PC-9 (cell line): ENCODE measurements around the gene RAMP1. TPM values are rescaled to one million over a fixed set of nuclear protein-coding genes. Genes with fewer than 3 reads are reported as not detected.

ENCODE experiments used
- BruUV-seq: library from RNA; stranded (reverse); fragments of 400-500 nt; replicated peaks from 2 replicates; lab custom pipeline; 2021; lab: Mats Ljungman, UMichigan
- CTCF ChIA-PET: fragments of 300-600 bp; sonication (Branson Sonifier 250); formaldehyde crosslinking; loops from one replicate; lab custom pipeline; 2022; ENCODE audit warnings: antibody characterized with exemption; lab: Charles Lee
- POLR2A ChIA-PET: fragments of 300-600 bp; sonication (Branson Sonifier 250); formaldehyde crosslinking; loops from one replicate; lab custom pipeline; 2022; ENCODE audit warnings: antibody characterized with exemption; ENCODE audit not compliant: unreplicated experiment; lab: Charles Lee
- DNase-seq, 2 experiments: peaks; one replicate each; pipeline versions ENCODE4 v3.0.0 to v3.0.0-alpha.2; 2015 to 2022; ENCODE audit warnings: mixed read lengths in 1 of 2
- H2AFZ ChIP-seq: fragments of 200-600 bp; sonication (generic); 2 replicates; pipeline ENCODE4 v1.8.1; 2017; ENCODE audit warnings: antibody characterized with exemption
- H3F3A ChIP-seq: fragments of 200-600 bp; sonication (generic); 2 replicates; pipeline ENCODE4 v1.8.1; 2017; ENCODE audit warnings: antibody characterized with exemption, mild to moderate bottlenecking, low read depth; ENCODE audit not compliant: insufficient read depth
- H3K27ac ChIP-seq: fragments of 200-600 bp; sonication (generic); 2 replicates; pipeline ENCODE4 v1.6.1; 2016; ENCODE audit warnings: mixed run types
- H3K27me3 ChIP-seq: fragments of 200-600 bp; sonication (generic); 2 replicates; pipeline ENCODE4 v1.6.1; 2016; ENCODE audit warnings: low read depth, mixed run types; ENCODE audit not compliant: insufficient read depth
- H3K36me3 ChIP-seq: fragments of 200-600 bp; sonication (generic); 2 replicates; pipeline ENCODE4 v1.6.1; 2016; ENCODE audit warnings: low read depth, mixed run types
- H3K4me1 ChIP-seq: fragments of 200-600 bp; sonication (generic); replicated peaks from 2 replicates; pipeline ENCODE4 v1.6.1; 2016; ENCODE audit warnings: mixed run types; ENCODE audit not compliant: insufficient read depth
- H3K4me2 ChIP-seq: fragments of 200-600 bp; sonication (generic); 2 replicates; pipeline ENCODE4 v1.6.1; 2017; ENCODE audit warnings: mixed run types
- H3K4me3 ChIP-seq: fragments of 200-600 bp; sonication (generic); 2 replicates; pipeline ENCODE4 v1.6.1; 2016; ENCODE audit warnings: mixed run types
- H3K79me2 ChIP-seq: fragments of 200-600 bp; sonication (generic); 2 replicates; pipeline ENCODE4 v1.6.1; 2017; ENCODE audit warnings: low read depth, mixed run types
- H3K9me2 ChIP-seq: fragments of 200-600 bp; sonication (generic); 2 replicates; pipeline ENCODE4 v1.8.1; 2017; ENCODE audit warnings: mild to moderate bottlenecking; ENCODE audit not compliant: insufficient read depth
- H3K9me3 ChIP-seq: fragments of 200-600 bp; sonication (generic); 2 replicates; pipeline ENCODE4 v1.8.1; 2016; ENCODE audit warnings: low read depth; ENCODE audit not compliant: insufficient read depth
- H4K20me1 ChIP-seq: fragments of 200-600 bp; sonication (generic); 2 replicates; pipeline ENCODE4 v1.8.1; 2017; ENCODE audit not compliant: insufficient read depth
- CTCF ChIP-seq: fragments of 200-600 bp; sonication (generic); conservative IDR thresholded peaks from 2 replicates; pipeline ENCODE4 v1.6.1; 2017; ENCODE audit warnings: mixed run types, antibody characterized with exemption, mild to moderate bottlenecking, moderate library complexity
- EZH2 ChIP-seq: fragments of 200-600 bp; sonication (generic); IDR thresholded peaks from 2 replicates; pipeline ENCODE4 v1.8.0; 2017; ENCODE audit warnings: antibody characterized with exemption, low read depth
- intact Hi-C: fragments of 100-400 bp; cut with micrococcal nuclease; formaldehyde crosslinking; loops from one replicate; pipeline ENCODE4 v1.10.0; 2022; ENCODE audit not compliant: unreplicated experiment
- total RNA-seq: library from RNA; stranded (reverse); gene quantifications from 2 replicates; pipeline ENCODE4 v1.2.3, GENCODE V29; 2021

RAMP1 gene
- total RNA-seq, 1 experiment from 2014 or later: 48.7 TPM

- DNase-seq: peak in 1 of 2 experiments; percentile 88
- no peaks in the 10 kb centered on the region for H3K27me3 ChIP-seq
- H3K4me1 ChIP-seq: peaks cover 20% of the 10 kb centered on the region
- peaks cover 17% of the 10 kb centered on the region for H3F3A ChIP-seq
- H3K9me3 ChIP-seq: no peaks in the 10 kb centered on the region
- no peaks in the 10 kb centered on the region; the same call in 1 of the 2 replicates for H3K9me2 ChIP-seq
- H3K36me3 ChIP-seq: no peaks in the 10 kb centered on the region
- H3K4me2 ChIP-seq: peak overlapping the region; percentile 46
- H3K79me2 ChIP-seq: no peaks in the 10 kb centered on the region
- H2AFZ ChIP-seq: no peak overlapping the region
- BruUV-seq: no TSS peak
- no peaks in the 10 kb centered on the region for H4K20me1 ChIP-seq
- intact Hi-C loops: no loop called here
- H3K4me3 ChIP-seq: no peak overlapping the region; the same call in 1 of the 2 replicates
- no peak overlapping the region for H3K27ac ChIP-seq
- CTCF ChIA-PET: no interaction called here
- no peak for TF ChIP-seq EZH2
- TF ChIP-seq CTCF: 0 out of 2 replicates have a peak, but pooled peaks have one; percentile 1
- POLR2A ChIA-PET: no interaction called here
These were observed 41.4 kb upstream of the RAMP1 start for GRCh38 chr2:237818066-237818473.

GRCh38 chr2:237819231-237819630 lies 40.2 kb upstream of the RAMP1 start:
- no peaks in the 10 kb centered on the region; the same call in 1 of the 2 replicates for H3K9me2 ChIP-seq
- POLR2A ChIA-PET: no interaction called here
- DNase-seq: no peak
- no peaks in the 10 kb centered on the region for H3K36me3 ChIP-seq
- no peaks in the 10 kb centered on the region for H3K79me2 ChIP-seq
- no peaks in the 10 kb centered on the region for H4K20me1 ChIP-seq
- H3K9me3 ChIP-seq: no peaks in the 10 kb centered on the region
- H3F3A ChIP-seq: peaks cover 17% of the 10 kb centered on the region
- peaks cover 20% of the 10 kb centered on the region for H3K4me1 ChIP-seq
- intact Hi-C loops: no loop called here
- TF ChIP-seq EZH2: no peak
- CTCF ChIA-PET: interaction anchor here (0.6 kb wide), 1 partner anchor 452 kb away, joined by 3 read pairs; no protein-coding TSS in a partner anchor
- no peaks in the 10 kb centered on the region for H3K27me3 ChIP-seq
- no peak overlapping the region for H3K4me3 ChIP-seq
- H3K4me2 ChIP-seq: no peak overlapping the region
- no TSS peak for BruUV-seq
- no peak overlapping the region for H3K27ac ChIP-seq
- H2AFZ ChIP-seq: no peak overlapping the region

- H3K79me2 ChIP-seq: no peaks in the 10 kb centered on the region
- POLR2A ChIA-PET: no interaction called here
- H3F3A ChIP-seq: peaks cover 17% of the 10 kb centered on the region
- no peak overlapping the region for H3K4me2 ChIP-seq
- intact Hi-C loops: no loop called here
- no peaks in the 10 kb centered on the region for H3K36me3 ChIP-seq
- H3K9me2 ChIP-seq: no peaks in the 10 kb centered on the region
- H3K27me3 ChIP-seq: no peaks in the 10 kb centered on the region
- no peak overlapping the region for H3K4me3 ChIP-seq
- CTCF ChIA-PET: interaction anchor here (0.6 kb wide), 1 partner anchor 537 kb away, joined by 4 read pairs; no protein-coding TSS in a partner anchor
- TF ChIP-seq CTCF: no peak
- TF ChIP-seq EZH2: no peak
- no TSS peak for BruUV-seq
- no peaks in the 10 kb centered on the region for H4K20me1 ChIP-seq
- H2AFZ ChIP-seq: no peak overlapping the region
- H3K4me1 ChIP-seq: peaks cover 20% of the 10 kb centered on the region
- no peaks in the 10 kb centered on the region for H3K9me3 ChIP-seq
- no peak for DNase-seq
- no peak overlapping the region for H3K27ac ChIP-seq
These were observed 39.0 kb upstream of the RAMP1 start for GRCh38 chr2:237820421-237820820.

- BruUV-seq: no TSS peak
- Histone ChIP-seq H3K79me2 (no peaks in the 10 kb centered on the region), H3K9me3 (no peaks in the 10 kb centered on the region), H3K36me3 (no peaks in the 10 kb centered on the region), H4K20me1 (no peaks in the 10 kb centered on the region), H3K27ac (no peak overlapping the region), H3K4me1 (peaks cover 8% of the 10 kb centered on the region; the same call in 1 of the 2 replicates), H3K9me2 (no peaks in the 10 kb centered on the region), H3F3A (peaks cover 7% of the 10 kb centered on the region), H3K4me2 (no peak overlapping the region), H3K27me3 (no peaks in the 10 kb centered on the region), H3K4me3 (no peak overlapping the region), H2AFZ (no peak overlapping the region)
- no peak for TF ChIP-seq EZH2
- no peak for TF ChIP-seq CTCF
- ChIA-PET POLR2A (no interaction called here), CTCF (no interaction called here)
- intact Hi-C loops: no loop called here
- no peak for DNase-seq
These were observed 35.9 kb upstream of the RAMP1 start for GRCh38 chr2:237823544-237823943.
